ENCODE data around the gene ODAPH.
"Not testable (repeated sequence)": the region's sequence is repeated elsewhere in the genome, so short reads cannot be mapped to it uniquely, and the experiment has no call there.

ODAPH gene

GRCh38 chr4:75544220-75544619 lies 11.6 kb upstream of the ODAPH start:
- not testable (repeated sequence) for DNase-seq (ENCODE audit: low read depth in 2 of 3, low spot score in 2 of 3)

GRCh38 chr4:75544870-75545269 lies 11.0 kb upstream of the ODAPH start:
- DNase-seq (ENCODE audit: low read depth in 2 of 3, low spot score in 2 of 3): no peak

DNA sequence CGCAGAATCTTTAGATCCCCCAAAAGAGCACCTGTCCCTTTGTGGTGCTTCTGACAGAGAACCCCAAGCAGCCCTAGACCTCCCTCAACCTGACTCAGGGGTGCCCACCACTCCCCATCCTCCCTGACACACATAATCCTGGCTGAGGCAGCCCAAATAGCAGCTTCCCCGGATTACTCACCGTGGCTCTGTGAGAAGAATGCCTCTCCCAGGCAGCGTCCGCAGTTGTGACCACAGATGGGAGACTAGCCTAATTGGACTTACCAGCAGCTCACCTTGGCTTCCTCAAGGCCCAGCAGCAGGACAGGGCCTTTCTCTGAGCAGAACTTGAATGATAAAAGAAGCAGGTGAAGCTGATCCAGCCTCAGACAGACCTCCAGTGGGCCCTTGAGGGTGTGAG lies 10.3 kb upstream of the ODAPH start:
- no peak for DNase-seq (ENCODE audit: low read depth in 2 of 3, low spot score in 2 of 3)

- DNase-seq (ENCODE audit: low read depth in 2 of 3, low spot score in 2 of 3): no peak
These were observed 8.0 kb upstream of the ODAPH start for GRCh38 chr4:75547647-75548387.

DNA sequence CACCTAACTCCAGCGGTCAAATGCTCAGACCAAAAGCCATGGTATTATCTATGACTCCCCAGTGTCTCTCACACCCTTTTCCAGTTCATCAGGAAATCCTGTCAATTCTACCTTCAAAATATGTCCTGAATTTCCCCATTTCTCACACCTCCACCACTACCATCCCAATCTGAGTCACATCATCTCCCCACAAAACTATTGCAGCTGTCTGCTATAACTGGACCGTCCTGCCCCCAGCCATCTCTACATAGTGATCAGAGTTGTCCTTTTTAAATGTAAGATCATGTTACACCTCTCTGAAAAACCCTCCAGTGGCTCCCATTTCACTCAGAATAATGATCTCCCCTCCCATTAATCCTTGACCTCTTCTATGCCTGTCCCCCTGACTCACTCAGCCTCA lies 6.8 kb upstream of the ODAPH start:
- DNase-seq (ENCODE audit: low read depth in 2 of 3, low spot score in 2 of 3): no peak

DNA sequence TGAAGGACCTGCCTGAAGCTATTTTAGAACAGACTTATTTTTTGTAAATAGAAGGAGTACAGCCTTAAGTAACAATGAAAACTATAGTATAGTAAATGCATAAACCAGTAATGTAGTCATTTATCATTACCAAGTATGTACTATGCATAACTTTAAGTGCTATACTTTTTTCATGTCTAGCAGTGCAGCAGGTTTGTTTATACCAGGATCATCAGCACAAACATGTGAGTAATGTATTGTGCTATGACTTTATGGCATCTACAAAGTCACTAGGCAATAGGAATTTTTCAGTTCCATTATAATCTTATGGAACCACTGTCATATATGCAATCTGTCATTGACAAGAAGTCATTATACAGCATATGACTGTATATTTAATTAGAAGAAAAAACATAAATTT lies 3.4 kb upstream of the ODAPH start:
- DNase-seq (ENCODE audit: low read depth in 2 of 3, low spot score in 2 of 3): no peak

GRCh38 chr4:75557696-75558095 lies 1.8 kb downstream of the ODAPH start:
- no peak for DNase-seq (ENCODE audit: low read depth in 2 of 3, low spot score in 2 of 3)

DNA sequence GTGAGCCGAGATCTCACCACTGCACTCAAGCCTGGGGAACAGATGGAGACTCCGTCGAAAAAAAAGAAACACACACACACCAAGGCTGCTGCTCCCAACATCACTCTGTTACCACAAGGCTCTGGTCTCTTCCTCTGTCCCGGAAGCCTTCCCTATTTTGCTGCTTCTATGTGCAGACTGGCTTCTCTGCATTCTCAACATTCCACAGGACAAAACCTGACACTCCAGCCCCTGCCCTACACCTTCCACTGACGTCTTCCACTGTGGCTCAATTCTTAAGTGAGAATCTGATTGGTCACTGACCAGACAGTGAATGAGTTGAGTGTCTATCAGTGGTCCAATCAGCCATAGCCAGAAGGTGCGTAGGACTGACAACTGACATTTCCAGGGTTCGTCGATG lies 5.9 kb downstream of the ODAPH start:
- no peak for DNase-seq (ENCODE audit: low read depth in 2 of 3, low spot score in 2 of 3)

- DNase-seq (ENCODE audit: low read depth in 2 of 3, low spot score in 2 of 3): no peak
These were observed 8.2 kb downstream of the ODAPH start for GRCh38 chr4:75564023-75564422.

GRCh38 chr4:75565481-75565880 lies 9.6 kb downstream of the ODAPH start:
- no peak for DNase-seq (ENCODE audit: low read depth in 2 of 3, low spot score in 2 of 3)

- no peak for DNase-seq (ENCODE audit: low read depth in 2 of 3, low spot score in 2 of 3)
These were observed 11.0 kb downstream of the ODAPH start for GRCh38 chr4:75566911-75567310.

- DNase-seq (ENCODE audit: low read depth in 2 of 3, low spot score in 2 of 3): no peak
These were observed 11.9 kb downstream of the ODAPH start for GRCh38 chr4:75567725-75568124.

DNA sequence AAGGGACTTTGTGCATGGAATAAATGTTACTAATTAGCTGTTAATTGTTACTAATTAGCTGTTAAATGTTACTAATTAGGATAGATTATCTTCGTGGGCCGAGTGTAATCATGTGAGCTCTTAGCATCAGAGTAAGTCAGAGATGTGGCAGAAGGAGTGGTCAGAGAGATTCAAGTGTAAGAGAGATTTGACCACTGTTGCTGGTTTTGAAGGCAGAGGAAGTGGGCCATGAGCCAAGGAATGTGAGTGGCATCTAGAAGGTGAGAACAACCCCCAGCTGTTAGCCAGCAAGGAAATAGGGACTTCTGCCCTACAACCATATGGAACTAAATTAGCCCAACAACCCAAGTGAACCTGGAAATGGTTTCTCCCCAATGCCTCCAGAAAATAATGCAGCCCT lies 28.2 kb downstream of the ODAPH start:
- DNase-seq (ENCODE audit: low read depth in 2 of 3, low spot score in 2 of 3): no peak

GRCh38 chr4:75593393-75593792 lies 37.5 kb downstream of the ODAPH start:
- no peak for DNase-seq (ENCODE audit: low read depth in 2 of 3, low spot score in 2 of 3)

- DNase-seq (ENCODE audit: low read depth in 2 of 3, low spot score in 2 of 3): no peak
These were observed 40.2 kb downstream of the ODAPH start for GRCh38 chr4:75596061-75596460.

DNA sequence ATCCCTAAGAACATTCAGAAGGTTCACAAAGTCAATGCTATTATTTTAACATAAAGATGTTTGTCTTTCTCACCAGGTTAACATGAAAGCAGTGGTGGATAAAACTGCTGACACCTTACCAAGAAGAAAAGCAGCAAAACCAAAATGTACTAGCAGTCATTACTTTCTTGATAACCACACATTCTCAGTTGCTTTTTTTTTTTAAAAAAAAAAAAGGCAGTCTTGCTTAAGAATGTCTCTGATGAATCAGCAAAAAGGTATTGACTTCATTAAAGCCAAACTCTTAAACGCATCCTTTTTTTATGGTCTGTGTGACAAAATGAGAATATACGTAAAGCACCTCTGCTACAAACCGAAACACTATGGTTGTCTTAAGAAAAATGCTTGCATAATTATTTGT lies 42.5 kb downstream of the ODAPH start:
- no peak for DNase-seq (ENCODE audit: low read depth in 2 of 3, low spot score in 2 of 3)

- no peak for DNase-seq (ENCODE audit: low read depth in 2 of 3, low spot score in 2 of 3)
These were observed 43.8 kb downstream of the ODAPH start for GRCh38 chr4:75599647-75600046.

GRCh38 chr4:75605928-75606327 lies 50.1 kb downstream of the ODAPH start:
- DNase-seq (ENCODE audit: low read depth in 2 of 3, low spot score in 2 of 3): no peak

GRCh38 chr4:75612306-75612705 lies 56.4 kb downstream of the ODAPH start:
- no peak for DNase-seq (ENCODE audit: low read depth in 2 of 3, low spot score in 2 of 3)

Measured in activated CD8-positive, alpha-beta memory T cell treated with anti-CD3 and anti-CD28 coated beads for 48 hours (primary cell).